ENCODE data around the gene MTM1.

- TF ChIP-seq CTCF (IDR thresholded peaks at IDR 0.05) (no peak), EHMT2 (IDR thresholded peaks at IDR 0.05; ENCODE audit: low read depth) (no peak), MAX (IDR thresholded peaks at IDR 0.05) (no peak), ELK1 (IDR thresholded peaks at IDR 0.05; ENCODE audit: low read depth, low read length) (no peak), RCOR1 (IDR thresholded peaks at IDR 0.05; ENCODE audit: low read depth, low read length) (no peak), RFX5 (IDR thresholded peaks at IDR 0.05) (no peak), ESRRA (IDR thresholded peaks at IDR 0.05; ENCODE audit: borderline replicate concordance, low read length) (no peak), PBX3 (IDR thresholded peaks at IDR 0.05) (no peak), POLR2A (IDR thresholded peaks at IDR 0.05; ENCODE audit: low read length) (no peak), NR3C1 (IDR thresholded peaks at IDR 0.05) (no peak)
These were observed 59.5 kb downstream of the MTM1 start for GRCh38 chrX:150627957-150628356.

Measured in A549 (cell line).